Right cardiac atrium (tissue), 5 donors: Measurements from ENCODE around the gene TRMT10B. TPM values are rescaled to one million over a fixed set of nuclear protein-coding genes. Genes with fewer than 3 reads are reported as not detected.

ENCODE experiments used
- polyA plus RNA-seq: library from polyadenylated mRNA; stranded (reverse); fragments of 200-250 nt; gene quantifications from one replicate; pipeline ENCODE4 v1.2.3, GENCODE V29; 2013
- total RNA-seq, 4 donors: library from RNA; stranded (reverse); fragmentation: NEBNext Ultra II Directional; extraction: Animal tissue kit (Norgen Biotek cat#: 25700); gene quantifications; one replicate each; pipeline ENCODE4 v1.2.1, GENCODE V29; 2021
- donor health status: healthy with polysubstance abuse.
- donor health status: DM: no; HTN: yes; CAD: no.
- donor health status: DM: no; HTN: no; CAD: no.
- donor health status: DM: no; HTN: yes; CAD: no; lungs with severe emphysema.
- donor health status: DM: yes; HTN: yes; CAD: no.

The TRMT10B gene
- total and polyA plus RNA-seq, 5 donors, result 3.3 to 6.1 (median 5.2) TPM

Other genes starting within 250 kb of the TRMT10B start
- 1 to 10 TPM; 5.5 to 7.8 (median 7.5) TPM for gene FBXO10, start 177.4 kb upstream of the TRMT10B start, total RNA-seq
- 3.5 TPM for gene FBXO10, start 177.4 kb upstream of the TRMT10B start, polyA plus RNA-seq
- gene TOMM5, start 161.2 kb upstream of the TRMT10B start, total RNA-seq, result 10 to 100 TPM; 53.4 to 61.6 (median 57.6) TPM
- 111 TPM for gene TOMM5, start 161.2 kb upstream of the TRMT10B start, polyA plus RNA-seq
- gene FRMPD1, start 102.9 kb upstream of the TRMT10B start, total RNA-seq, result 1 to 10 TPM in 3 of 4 donors, under 1 TPM in 1; 0.28 to 1.8 (median 1.3) TPM
- 0.59 TPM for gene FRMPD1, start 102.9 kb upstream of the TRMT10B start, polyA plus RNA-seq
- gene EXOSC3, start 31.3 kb downstream of the TRMT10B start, total RNA-seq, result 10 to 100 TPM; 19.7 to 23.9 (median 21.8) TPM
- gene EXOSC3, start 31.3 kb downstream of the TRMT10B start, polyA plus RNA-seq, result 15.7 TPM
- 10 to 100 TPM; 15.6 to 18.8 (median 16.6) TPM for gene DCAF10, start 47.0 kb downstream of the TRMT10B start, total RNA-seq
- 7.7 TPM for gene DCAF10, start 47.0 kb downstream of the TRMT10B start, polyA plus RNA-seq
- gene SLC25A51, start 150.3 kb downstream of the TRMT10B start, total RNA-seq, result 10 to 100 TPM; 21.1 to 29.4 (median 25.9) TPM
- 13.1 TPM for gene SLC25A51, start 150.3 kb downstream of the TRMT10B start, polyA plus RNA-seq